SK-N-SH (cell line): ENCODE data around the gene C4orf54.

ENCODE experiments used
- EP300 ChIP-seq, 2 experiments: IDR thresholded peaks; 2 replicates each; pipeline versions ENCODE4 v1.4.0 to v1.6.1; 2012; ENCODE audit warnings: borderline replicate concordance in 1 of 2, low read depth in 1 of 2, low read length in 1 of 2
- GABPA ChIP-seq: IDR thresholded peaks from 2 replicates; pipeline ENCODE4 v1.4.0; 2012; ENCODE audit warnings: low read depth, mild to moderate bottlenecking
- MXI1 ChIP-seq: IDR thresholded peaks from 2 replicates; pipeline ENCODE4 v1.6.1; 2012; ENCODE audit warnings: mild to moderate bottlenecking, low read depth, low read length, improper control_type of control experiment
- NFIC ChIP-seq: IDR thresholded peaks from 2 replicates; pipeline ENCODE4 v1.4.0; 2012; ENCODE audit warnings: borderline replicate concordance
- NRF1 ChIP-seq: IDR thresholded peaks from 2 replicates; pipeline ENCODE4 v1.6.1; 2012; ENCODE audit warnings: low read depth, mild to moderate bottlenecking, low read length
- POLR2AphosphoS5 ChIP-seq: IDR thresholded peaks from 2 replicates; pipeline ENCODE4 v1.6.1; 2012; ENCODE audit warnings: low read depth, low read length
- RXRA ChIP-seq: IDR thresholded peaks from 2 replicates; pipeline ENCODE4 v1.4.0; 2012; ENCODE audit warnings: low read depth, mild to moderate bottlenecking, borderline replicate concordance
- TF ChIP-seq, protein P1 (sequence below): IDR thresholded peaks from 2 replicates; pipeline ENCODE4 v1.6.1; 2012; ENCODE audit warnings: mild to moderate bottlenecking, low read depth, low read length, moderate library complexity
- TF ChIP-seq, protein P2 (sequence below): fragments of 200-600 bp; sonication (generic); IDR thresholded peaks from 2 replicates; pipeline ENCODE4 v1.6.1; 2017; ENCODE audit warnings: antibody characterized with exemption, mild to moderate bottlenecking, moderate library complexity
- TF ChIP-seq, protein P3 (sequence below): IDR thresholded peaks from 2 replicates; pipeline ENCODE4 v1.4.0; 2012; ENCODE audit warnings: low read depth
- TF ChIP-seq, protein P4 (sequence below): fragments of 150-350 bp; IDR thresholded peaks from 2 replicates; pipeline ENCODE4 v1.6.1; 2017; ENCODE audit warnings: antibody characterized with exemption, low read length, low read depth, borderline replicate concordance
- TF ChIP-seq, protein P5 (sequence below): IDR thresholded peaks from 2 replicates; pipeline ENCODE4; 2012
- TF ChIP-seq, protein P6 (sequence below): IDR thresholded peaks from 2 replicates; pipeline ENCODE4 v1.4.0; 2012; ENCODE audit warnings: low read depth, borderline replicate concordance

DNA sequence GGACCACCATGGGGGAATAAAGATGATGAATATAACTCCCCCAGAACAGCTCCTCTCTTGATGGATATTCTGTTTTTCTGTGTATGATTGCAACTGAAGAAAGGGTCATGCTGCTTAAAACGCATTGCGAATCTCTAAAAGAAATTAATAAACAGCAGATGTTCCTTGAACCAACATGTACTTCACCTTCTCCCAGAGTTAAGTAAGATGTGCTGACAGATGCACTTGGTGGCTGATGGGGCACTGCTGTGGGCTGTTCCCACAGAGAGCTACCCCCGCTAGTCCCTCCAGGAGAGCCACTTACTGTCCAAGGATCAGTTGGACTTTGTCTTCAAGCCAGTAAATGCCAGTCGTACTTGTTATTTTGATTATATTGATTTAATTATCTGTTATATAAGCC is 26.3 kb upstream of the C4orf54 start:
- TF ChIP-seq RXRA (no peak), GABPA (no peak), NFIC (no peak), POLR2AphosphoS5 (no peak), EP300 (IDR thresholded peaks at IDR 0.05; ENCODE audit: borderline replicate concordance in 1 of 2, low read depth in 1 of 2, low read length in 1 of 2) (no peak), MXI1 (no peak), NRF1 (no peak)
- TF ChIP-seq, protein P1, sequence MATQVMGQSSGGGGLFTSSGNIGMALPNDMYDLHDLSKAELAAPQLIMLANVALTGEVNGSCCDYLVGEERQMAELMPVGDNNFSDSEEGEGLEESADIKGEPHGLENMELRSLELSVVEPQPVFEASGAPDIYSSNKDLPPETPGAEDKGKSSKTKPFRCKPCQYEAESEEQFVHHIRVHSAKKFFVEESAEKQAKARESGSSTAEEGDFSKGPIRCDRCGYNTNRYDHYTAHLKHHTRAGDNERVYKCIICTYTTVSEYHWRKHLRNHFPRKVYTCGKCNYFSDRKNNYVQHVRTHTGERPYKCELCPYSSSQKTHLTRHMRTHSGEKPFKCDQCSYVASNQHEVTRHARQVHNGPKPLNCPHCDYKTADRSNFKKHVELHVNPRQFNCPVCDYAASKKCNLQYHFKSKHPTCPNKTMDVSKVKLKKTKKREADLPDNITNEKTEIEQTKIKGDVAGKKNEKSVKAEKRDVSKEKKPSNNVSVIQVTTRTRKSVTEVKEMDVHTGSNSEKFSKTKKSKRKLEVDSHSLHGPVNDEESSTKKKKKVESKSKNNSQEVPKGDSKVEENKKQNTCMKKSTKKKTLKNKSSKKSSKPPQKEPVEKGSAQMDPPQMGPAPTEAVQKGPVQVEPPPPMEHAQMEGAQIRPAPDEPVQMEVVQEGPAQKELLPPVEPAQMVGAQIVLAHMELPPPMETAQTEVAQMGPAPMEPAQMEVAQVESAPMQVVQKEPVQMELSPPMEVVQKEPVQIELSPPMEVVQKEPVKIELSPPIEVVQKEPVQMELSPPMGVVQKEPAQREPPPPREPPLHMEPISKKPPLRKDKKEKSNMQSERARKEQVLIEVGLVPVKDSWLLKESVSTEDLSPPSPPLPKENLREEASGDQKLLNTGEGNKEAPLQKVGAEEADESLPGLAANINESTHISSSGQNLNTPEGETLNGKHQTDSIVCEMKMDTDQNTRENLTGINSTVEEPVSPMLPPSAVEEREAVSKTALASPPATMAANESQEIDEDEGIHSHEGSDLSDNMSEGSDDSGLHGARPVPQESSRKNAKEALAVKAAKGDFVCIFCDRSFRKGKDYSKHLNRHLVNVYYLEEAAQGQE = no peak
- TF ChIP-seq, protein P2, sequence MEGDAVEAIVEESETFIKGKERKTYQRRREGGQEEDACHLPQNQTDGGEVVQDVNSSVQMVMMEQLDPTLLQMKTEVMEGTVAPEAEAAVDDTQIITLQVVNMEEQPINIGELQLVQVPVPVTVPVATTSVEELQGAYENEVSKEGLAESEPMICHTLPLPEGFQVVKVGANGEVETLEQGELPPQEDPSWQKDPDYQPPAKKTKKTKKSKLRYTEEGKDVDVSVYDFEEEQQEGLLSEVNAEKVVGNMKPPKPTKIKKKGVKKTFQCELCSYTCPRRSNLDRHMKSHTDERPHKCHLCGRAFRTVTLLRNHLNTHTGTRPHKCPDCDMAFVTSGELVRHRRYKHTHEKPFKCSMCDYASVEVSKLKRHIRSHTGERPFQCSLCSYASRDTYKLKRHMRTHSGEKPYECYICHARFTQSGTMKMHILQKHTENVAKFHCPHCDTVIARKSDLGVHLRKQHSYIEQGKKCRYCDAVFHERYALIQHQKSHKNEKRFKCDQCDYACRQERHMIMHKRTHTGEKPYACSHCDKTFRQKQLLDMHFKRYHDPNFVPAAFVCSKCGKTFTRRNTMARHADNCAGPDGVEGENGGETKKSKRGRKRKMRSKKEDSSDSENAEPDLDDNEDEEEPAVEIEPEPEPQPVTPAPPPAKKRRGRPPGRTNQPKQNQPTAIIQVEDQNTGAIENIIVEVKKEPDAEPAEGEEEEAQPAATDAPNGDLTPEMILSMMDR = no peak
- TF ChIP-seq, protein P3, sequence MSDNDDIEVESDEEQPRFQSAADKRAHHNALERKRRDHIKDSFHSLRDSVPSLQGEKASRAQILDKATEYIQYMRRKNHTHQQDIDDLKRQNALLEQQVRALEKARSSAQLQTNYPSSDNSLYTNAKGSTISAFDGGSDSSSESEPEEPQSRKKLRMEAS = no peak
- TF ChIP-seq, protein P4, sequence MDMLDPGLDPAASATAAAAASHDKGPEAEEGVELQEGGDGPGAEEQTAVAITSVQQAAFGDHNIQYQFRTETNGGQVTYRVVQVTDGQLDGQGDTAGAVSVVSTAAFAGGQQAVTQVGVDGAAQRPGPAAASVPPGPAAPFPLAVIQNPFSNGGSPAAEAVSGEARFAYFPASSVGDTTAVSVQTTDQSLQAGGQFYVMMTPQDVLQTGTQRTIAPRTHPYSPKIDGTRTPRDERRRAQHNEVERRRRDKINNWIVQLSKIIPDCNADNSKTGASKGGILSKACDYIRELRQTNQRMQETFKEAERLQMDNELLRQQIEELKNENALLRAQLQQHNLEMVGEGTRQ = no peak
- TF ChIP-seq, protein P5, sequence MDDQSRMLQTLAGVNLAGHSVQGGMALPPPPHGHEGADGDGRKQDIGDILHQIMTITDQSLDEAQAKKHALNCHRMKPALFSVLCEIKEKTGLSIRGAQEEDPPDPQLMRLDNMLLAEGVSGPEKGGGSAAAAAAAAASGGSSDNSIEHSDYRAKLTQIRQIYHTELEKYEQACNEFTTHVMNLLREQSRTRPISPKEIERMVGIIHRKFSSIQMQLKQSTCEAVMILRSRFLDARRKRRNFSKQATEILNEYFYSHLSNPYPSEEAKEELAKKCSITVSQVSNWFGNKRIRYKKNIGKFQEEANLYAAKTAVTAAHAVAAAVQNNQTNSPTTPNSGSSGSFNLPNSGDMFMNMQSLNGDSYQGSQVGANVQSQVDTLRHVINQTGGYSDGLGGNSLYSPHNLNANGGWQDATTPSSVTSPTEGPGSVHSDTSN = no peak
- TF ChIP-seq, protein P6, sequence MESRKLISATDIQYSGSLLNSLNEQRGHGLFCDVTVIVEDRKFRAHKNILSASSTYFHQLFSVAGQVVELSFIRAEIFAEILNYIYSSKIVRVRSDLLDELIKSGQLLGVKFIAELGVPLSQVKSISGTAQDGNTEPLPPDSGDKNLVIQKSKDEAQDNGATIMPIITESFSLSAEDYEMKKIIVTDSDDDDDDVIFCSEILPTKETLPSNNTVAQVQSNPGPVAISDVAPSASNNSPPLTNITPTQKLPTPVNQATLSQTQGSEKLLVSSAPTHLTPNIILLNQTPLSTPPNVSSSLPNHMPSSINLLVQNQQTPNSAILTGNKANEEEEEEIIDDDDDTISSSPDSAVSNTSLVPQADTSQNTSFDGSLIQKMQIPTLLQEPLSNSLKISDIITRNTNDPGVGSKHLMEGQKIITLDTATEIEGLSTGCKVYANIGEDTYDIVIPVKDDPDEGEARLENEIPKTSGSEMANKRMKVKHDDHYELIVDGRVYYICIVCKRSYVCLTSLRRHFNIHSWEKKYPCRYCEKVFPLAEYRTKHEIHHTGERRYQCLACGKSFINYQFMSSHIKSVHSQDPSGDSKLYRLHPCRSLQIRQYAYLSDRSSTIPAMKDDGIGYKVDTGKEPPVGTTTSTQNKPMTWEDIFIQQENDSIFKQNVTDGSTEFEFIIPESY = no peak
